ENCODE data around the gene NEGR1. TPM values are rescaled to one million over a fixed set of nuclear protein-coding genes. Genes with fewer than 3 reads are reported as not detected.

The NEGR1 gene
- total RNA-seq, 1 donor from 2014 or later = 0.26 TPM

GRCh38 chr1:71919811-71920509, 362.4 kb downstream of the NEGR1 start:
- no peak for TF ChIP-seq CTCF (IDR thresholded peaks at IDR 0.05; ENCODE audit: insufficient read depth, low read length, severe bottlenecking)
- Histone ChIP-seq H3K4me3 (ENCODE audit: low read depth, low read length) (no peak overlapping the region), H3K27me3 (ENCODE audit: control insufficient read depth, insufficient read depth, low read length) (no peaks in the 10 kb centered on the region), H3K36me3 (ENCODE audit: control insufficient read depth, insufficient read depth, low read length) (no peaks in the 10 kb centered on the region)
- no peak for DNase-seq (ENCODE audit: low read depth)
- no peak for FAIRE-seq

- FAIRE-seq = no peak
- no peak overlapping the region for H3K4me3 ChIP-seq (ENCODE audit: low read depth, low read length)
Observed at GRCh38 chr1:71918630-71919029, 363.7 kb downstream of the NEGR1 start.

GRCh38 chr1:71916894-71917293, 365.4 kb downstream of the NEGR1 start:
- FAIRE-seq (no peak), DNase-seq (ENCODE audit: low read depth) (no peak)
- no peak for TF ChIP-seq CTCF (IDR thresholded peaks at IDR 0.05; ENCODE audit: insufficient read depth, low read length, severe bottlenecking)
- Histone ChIP-seq H3K27me3 (ENCODE audit: control insufficient read depth, insufficient read depth, low read length) (no peaks in the 10 kb centered on the region), H3K4me3 (ENCODE audit: low read depth, low read length) (no peak overlapping the region), H3K36me3 (ENCODE audit: control insufficient read depth, insufficient read depth, low read length) (no peaks in the 10 kb centered on the region)

More at GRCh38 chr1:71918630-71919029, 363.7 kb downstream of the NEGR1 start:
- H3K36me3 ChIP-seq (ENCODE audit: control insufficient read depth, insufficient read depth, low read length) = no peaks in the 10 kb centered on the region
- no peak for DNase-seq (ENCODE audit: low read depth)
- no peak for TF ChIP-seq CTCF (IDR thresholded peaks at IDR 0.05; ENCODE audit: insufficient read depth, low read length, severe bottlenecking)
- H3K27me3 ChIP-seq (ENCODE audit: control insufficient read depth, insufficient read depth, low read length) = no peaks in the 10 kb centered on the region

GRCh38 chr1:71914626-71915025, 367.7 kb downstream of the NEGR1 start:
- DNase-seq (ENCODE audit: low read depth) (no peak), FAIRE-seq (no peak)
- no peak for TF ChIP-seq CTCF (IDR thresholded peaks at IDR 0.05; ENCODE audit: insufficient read depth, low read length, severe bottlenecking)
- Histone ChIP-seq H3K4me3 (ENCODE audit: low read depth, low read length) (no peak overlapping the region), H3K27me3 (ENCODE audit: control insufficient read depth, insufficient read depth, low read length) (no peaks in the 10 kb centered on the region), H3K36me3 (ENCODE audit: control insufficient read depth, insufficient read depth, low read length) (no peaks in the 10 kb centered on the region)

GRCh38 chr1:71908871-71909390, 373.4 kb downstream of the NEGR1 start:
- TF ChIP-seq CTCF (IDR thresholded peaks at IDR 0.05; ENCODE audit: insufficient read depth, low read length, severe bottlenecking) = no peak
- Histone ChIP-seq H3K27me3 (ENCODE audit: control insufficient read depth, insufficient read depth, low read length) (no peaks in the 10 kb centered on the region), H3K4me3 (ENCODE audit: low read depth, low read length) (no peak overlapping the region), H3K36me3 (ENCODE audit: control insufficient read depth, insufficient read depth, low read length) (no peaks in the 10 kb centered on the region)
- DNase-seq (ENCODE audit: low read depth) (no peak), FAIRE-seq (no peak)

- H3K36me3 ChIP-seq (ENCODE audit: control insufficient read depth, insufficient read depth, low read length) = no peaks in the 10 kb centered on the region
- FAIRE-seq (no peak), DNase-seq (ENCODE audit: low read depth) (no peak)
- H3K4me3 ChIP-seq (ENCODE audit: low read depth, low read length) = no peak overlapping the region
- TF ChIP-seq CTCF (IDR thresholded peaks at IDR 0.05; ENCODE audit: insufficient read depth, low read length, severe bottlenecking) = no peak
- H3K27me3 ChIP-seq (ENCODE audit: control insufficient read depth, insufficient read depth, low read length) = no peaks in the 10 kb centered on the region
Observed at GRCh38 chr1:71908303-71908702, 374.0 kb downstream of the NEGR1 start.
